ENCODE results near the gene SLC22A2.

Gene SLC22A2

GRCh38 chr6:160218810-160219209 is 39.8 kb downstream of the SLC22A2 start:
- no peak for DNase-seq (ENCODE audit: extremely low read depth in 1 of 2, low read depth in 1 of 2)

GRCh38 chr6:160217863-160218262 is 40.8 kb downstream of the SLC22A2 start:
- DNase-seq (ENCODE audit: extremely low read depth in 1 of 2, low read depth in 1 of 2), result no peak

- no peak for DNase-seq (ENCODE audit: extremely low read depth in 1 of 2, low read depth in 1 of 2)
Measured at GRCh38 chr6:160217073-160217472, 41.5 kb downstream of the SLC22A2 start.

- DNase-seq (ENCODE audit: extremely low read depth in 1 of 2, low read depth in 1 of 2), result no peak
Measured at GRCh38 chr6:160215232-160215631, 43.4 kb downstream of the SLC22A2 start.

- no peak for DNase-seq (ENCODE audit: extremely low read depth in 1 of 2, low read depth in 1 of 2)
Measured at GRCh38 chr6:160207618-160208017, 51.0 kb downstream of the SLC22A2 start.

- DNase-seq (ENCODE audit: extremely low read depth in 1 of 2, low read depth in 1 of 2), result no peak
Measured at GRCh38 chr6:160204710-160205109, 53.9 kb downstream of the SLC22A2 start.

GRCh38 chr6:160203953-160204352 is 54.7 kb downstream of the SLC22A2 start:
- DNase-seq (ENCODE audit: extremely low read depth in 1 of 2, low read depth in 1 of 2), result no peak

GRCh38 chr6:160203522-160203921 is 55.1 kb downstream of the SLC22A2 start:
- no peak for DNase-seq (ENCODE audit: extremely low read depth in 1 of 2, low read depth in 1 of 2)

- DNase-seq (ENCODE audit: extremely low read depth in 1 of 2, low read depth in 1 of 2), result no peak
Measured at GRCh38 chr6:160203076-160203475, 55.5 kb downstream of the SLC22A2 start.

- no peak for DNase-seq (ENCODE audit: extremely low read depth in 1 of 2, low read depth in 1 of 2)
Measured at GRCh38 chr6:160202411-160202810, 56.2 kb downstream of the SLC22A2 start.

- no peak for DNase-seq (ENCODE audit: extremely low read depth in 1 of 2, low read depth in 1 of 2)
Measured at GRCh38 chr6:160201061-160201460, 57.6 kb downstream of the SLC22A2 start.

- no peak for DNase-seq (ENCODE audit: extremely low read depth in 1 of 2, low read depth in 1 of 2)
Measured at GRCh38 chr6:160198606-160199211, 59.9 kb downstream of the SLC22A2 start.

GRCh38 chr6:160197662-160198061 is 61.0 kb downstream of the SLC22A2 start:
- DNase-seq (ENCODE audit: extremely low read depth in 1 of 2, low read depth in 1 of 2), result no peak

GRCh38 chr6:160194808-160195207 is 63.8 kb downstream of the SLC22A2 start:
- DNase-seq (ENCODE audit: extremely low read depth in 1 of 2, low read depth in 1 of 2), result no peak

- DNase-seq (ENCODE audit: extremely low read depth in 1 of 2, low read depth in 1 of 2), result no peak
Measured at GRCh38 chr6:160192840-160193239, 65.8 kb downstream of the SLC22A2 start.

GRCh38 chr6:160190973-160191372 is 67.6 kb downstream of the SLC22A2 start:
- DNase-seq (ENCODE audit: extremely low read depth in 1 of 2, low read depth in 1 of 2), result no peak

- no peak for DNase-seq (ENCODE audit: extremely low read depth in 1 of 2, low read depth in 1 of 2)
Measured at GRCh38 chr6:160190081-160190480, 68.5 kb downstream of the SLC22A2 start.

GRCh38 chr6:160188773-160189172 is 69.8 kb downstream of the SLC22A2 start:
- no peak for DNase-seq (ENCODE audit: extremely low read depth in 1 of 2, low read depth in 1 of 2)

- no peak for DNase-seq (ENCODE audit: extremely low read depth in 1 of 2, low read depth in 1 of 2)
Measured at GRCh38 chr6:160180706-160181105, 77.9 kb downstream of the SLC22A2 start.

GRCh38 chr6:160178271-160178670 is 80.3 kb downstream of the SLC22A2 start:
- no peak for DNase-seq (ENCODE audit: extremely low read depth in 1 of 2, low read depth in 1 of 2)

GRCh38 chr6:160177220-160177619 is 81.4 kb downstream of the SLC22A2 start:
- DNase-seq (ENCODE audit: extremely low read depth in 1 of 2, low read depth in 1 of 2), result no peak

- DNase-seq (ENCODE audit: extremely low read depth in 1 of 2, low read depth in 1 of 2), result no peak
Measured at GRCh38 chr6:160174681-160175080, 83.9 kb downstream of the SLC22A2 start.

GRCh38 chr6:160173806-160174527 is 84.7 kb downstream of the SLC22A2 start:
- no peak for DNase-seq (ENCODE audit: extremely low read depth in 1 of 2, low read depth in 1 of 2)

Data from stimulated activated CD8-positive, alpha-beta memory T cell treated with anti-CD3 and anti-CD28 coated beads, Interleukin-7, amount 100 ng/mL, for 48 hours (primary cell).